ENCODE results near the gene PCGF2. TPM values are rescaled to one million over a fixed set of nuclear protein-coding genes. Genes with fewer than 3 reads are reported as not detected.

The PCGF2 gene
- total and polyA plus RNA-seq, 2 donors from 2014 or later: 62.2 to 111 TPM

DNA sequence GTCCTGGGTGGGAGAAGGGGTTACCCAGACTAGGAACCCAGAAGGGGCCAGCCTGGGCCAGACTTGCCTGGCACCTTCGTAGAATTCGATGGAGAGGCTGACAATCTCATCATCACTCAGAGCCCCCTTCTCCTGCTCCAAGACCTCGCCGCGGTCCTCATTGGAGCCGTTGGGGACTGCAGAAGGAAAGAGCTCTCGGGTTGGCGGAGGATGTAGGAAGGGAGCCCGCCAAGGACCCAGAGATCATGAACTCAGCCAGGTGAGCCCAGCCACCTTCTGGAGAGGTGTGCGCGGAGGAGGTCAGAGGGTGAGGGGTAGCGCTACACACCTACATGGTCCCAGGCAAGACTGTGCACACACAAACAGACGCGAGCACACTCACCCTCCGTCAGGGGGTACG is 9.4 kb downstream of the PCGF2 start:
- Histone ChIP-seq H3K4me1 (ENCODE audit: control insufficient read depth in 2 of 3, insufficient read depth in 2 of 3, low read depth in 1 of 3, low read length in 3 of 3) (peaks cover 0 to 29% (median 27%) of the 10 kb centered on the region in 3 donors), H3K36me3 (ENCODE audit: control insufficient read depth in 2 of 3, insufficient read depth in 3 of 3, low read length in 3 of 3) (peaks cover under 1 to 35% (median 22%) of the 10 kb centered on the region in 3 donors), H3K9ac (ENCODE audit: low read length in 3 of 3) (no peak overlapping the region), H3K27ac (ENCODE audit: low read depth in 2 of 2, low read length in 2 of 2) (no peak overlapping the region), H3K4me3 (ENCODE audit: low read length in 3 of 3) (no peak overlapping the region), H3K27me3 (ENCODE audit: control insufficient read depth, insufficient read depth, low read length) (no peaks in the 10 kb centered on the region), H3K9me3 (ENCODE audit: control insufficient read depth in 2 of 3, insufficient read depth in 1 of 3, low read length in 3 of 3) (no peaks in the 10 kb centered on the region)
- no peak for FAIRE-seq
- TF ChIP-seq, protein P1, sequence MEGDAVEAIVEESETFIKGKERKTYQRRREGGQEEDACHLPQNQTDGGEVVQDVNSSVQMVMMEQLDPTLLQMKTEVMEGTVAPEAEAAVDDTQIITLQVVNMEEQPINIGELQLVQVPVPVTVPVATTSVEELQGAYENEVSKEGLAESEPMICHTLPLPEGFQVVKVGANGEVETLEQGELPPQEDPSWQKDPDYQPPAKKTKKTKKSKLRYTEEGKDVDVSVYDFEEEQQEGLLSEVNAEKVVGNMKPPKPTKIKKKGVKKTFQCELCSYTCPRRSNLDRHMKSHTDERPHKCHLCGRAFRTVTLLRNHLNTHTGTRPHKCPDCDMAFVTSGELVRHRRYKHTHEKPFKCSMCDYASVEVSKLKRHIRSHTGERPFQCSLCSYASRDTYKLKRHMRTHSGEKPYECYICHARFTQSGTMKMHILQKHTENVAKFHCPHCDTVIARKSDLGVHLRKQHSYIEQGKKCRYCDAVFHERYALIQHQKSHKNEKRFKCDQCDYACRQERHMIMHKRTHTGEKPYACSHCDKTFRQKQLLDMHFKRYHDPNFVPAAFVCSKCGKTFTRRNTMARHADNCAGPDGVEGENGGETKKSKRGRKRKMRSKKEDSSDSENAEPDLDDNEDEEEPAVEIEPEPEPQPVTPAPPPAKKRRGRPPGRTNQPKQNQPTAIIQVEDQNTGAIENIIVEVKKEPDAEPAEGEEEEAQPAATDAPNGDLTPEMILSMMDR (IDR thresholded peaks at IDR 0.05; ENCODE audit: borderline replicate concordance, extremely low read depth, insufficient read depth): no peak
- intact Hi-C loops (cut with DNase I): no loop called here
- no peak for DNase-seq

DNA sequence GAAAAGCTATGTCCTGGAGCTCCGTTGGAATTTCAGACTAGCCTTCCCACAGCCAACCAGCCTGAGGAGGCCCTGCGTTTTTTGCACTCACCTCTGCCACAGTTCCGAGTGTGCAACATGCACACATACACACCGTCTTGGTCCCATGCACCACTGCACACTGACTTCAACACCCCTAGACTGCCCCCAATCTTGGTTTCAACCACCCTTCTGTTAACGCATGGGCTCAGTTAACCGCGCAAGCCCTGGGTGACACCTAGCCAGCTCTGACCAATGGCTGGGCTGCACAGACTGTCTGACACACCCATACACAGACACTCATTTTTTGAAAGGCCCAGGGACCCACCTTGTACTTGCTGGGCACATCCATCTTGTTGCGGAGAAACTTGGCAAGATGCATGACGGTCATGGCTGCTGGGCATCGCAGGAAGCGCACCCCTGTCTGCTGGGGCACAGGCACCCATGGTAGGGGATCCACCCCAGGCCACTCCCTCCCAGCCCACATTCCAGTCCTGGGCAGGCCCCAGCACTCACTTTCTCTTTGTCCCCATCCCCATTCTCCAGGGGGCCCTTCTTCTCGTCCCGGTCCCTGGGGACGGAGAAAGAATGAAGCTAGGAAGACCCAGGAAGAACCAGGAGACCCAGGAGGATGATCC is 10.0 kb downstream of the PCGF2 start:
- intact Hi-C loops (cut with DNase I): no loop called here
- TF ChIP-seq, protein P1 (IDR thresholded peaks at IDR 0.05; ENCODE audit: borderline replicate concordance, extremely low read depth, insufficient read depth): no peak
- Histone ChIP-seq H3K27ac (ENCODE audit: low read depth in 2 of 2, low read length in 2 of 2) (no peak overlapping the region), H3K36me3 (ENCODE audit: control insufficient read depth in 2 of 3, insufficient read depth in 3 of 3, low read length in 3 of 3) (peaks cover 2 to 38% (median 22%) of the 10 kb centered on the region in 3 donors), H3K4me3 (ENCODE audit: low read length in 3 of 3) (no peak overlapping the region), H3K4me1 (ENCODE audit: control insufficient read depth in 2 of 3, insufficient read depth in 2 of 3, low read depth in 1 of 3, low read length in 3 of 3) (peaks cover 0 to 29% (median 28%) of the 10 kb centered on the region in 3 donors), H3K9ac (ENCODE audit: low read length in 3 of 3) (no peak overlapping the region), H3K9me3 (ENCODE audit: control insufficient read depth in 2 of 3, insufficient read depth in 1 of 3, low read length in 3 of 3) (no peaks in the 10 kb centered on the region), H3K27me3 (ENCODE audit: control insufficient read depth, insufficient read depth, low read length) (no peaks in the 10 kb centered on the region)
- no peak for FAIRE-seq
- peak in 1 of 5 donors; percentile 39 for DNase-seq

DNA sequence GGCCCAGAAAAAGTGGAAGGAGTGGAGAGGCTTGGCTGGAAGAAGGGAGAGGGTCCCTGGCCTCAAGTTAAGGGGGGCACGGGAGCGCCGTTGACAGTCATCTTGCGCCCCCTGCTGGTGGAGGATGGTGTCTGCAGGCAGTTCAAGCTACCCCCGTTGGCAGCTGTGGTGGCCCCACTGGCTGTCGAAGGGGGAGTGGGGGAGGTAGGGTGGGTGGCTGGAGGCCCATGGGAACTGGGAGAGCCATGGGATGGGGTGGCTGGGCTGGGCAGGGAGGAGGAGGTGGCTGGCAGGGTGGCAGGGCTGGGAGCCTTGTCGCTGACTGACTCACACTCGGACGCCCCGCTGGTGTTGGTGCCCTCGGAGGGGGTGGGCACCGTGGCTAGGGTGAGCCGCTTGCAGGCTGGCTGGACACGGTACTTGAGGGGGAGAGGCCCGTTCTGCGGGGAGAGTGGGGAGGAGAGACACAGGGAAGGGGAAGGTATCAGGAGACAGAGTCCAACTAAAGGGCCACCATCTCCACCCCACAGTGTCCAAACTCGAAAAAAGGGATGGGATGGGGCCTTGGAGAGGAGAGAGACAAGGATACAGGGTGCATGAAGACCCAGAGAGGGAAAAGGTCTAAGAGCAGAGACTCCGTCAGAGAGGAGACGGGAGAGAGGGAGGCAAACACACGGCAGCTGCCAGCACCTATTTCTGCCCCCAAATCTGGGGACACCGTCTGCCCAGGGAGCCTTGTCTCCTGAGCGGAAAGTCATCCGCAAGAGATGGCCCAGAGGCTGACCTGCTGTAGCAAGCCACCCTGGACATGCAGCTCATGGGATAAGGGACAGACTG is 12.8 kb downstream of the PCGF2 start:
- Histone ChIP-seq H3K27ac (ENCODE audit: low read depth in 2 of 2, low read length in 2 of 2) (no peak overlapping the region), H3K36me3 (ENCODE audit: control insufficient read depth in 2 of 3, insufficient read depth in 3 of 3, low read length in 3 of 3) (peaks cover 2 to 36% (median 22%) of the 10 kb centered on the region in 3 donors)

More for the DNA sequence above, 12.8 kb downstream of the PCGF2 start:
- intact Hi-C loops (cut with DNase I): no loop called here
- Histone ChIP-seq H3K9me3 (ENCODE audit: control insufficient read depth in 2 of 3, insufficient read depth in 1 of 3, low read length in 3 of 3) (no peaks in the 10 kb centered on the region), H3K4me3 (ENCODE audit: low read length in 3 of 3) (no peak overlapping the region), H3K4me1 (ENCODE audit: control insufficient read depth in 2 of 3, insufficient read depth in 2 of 3, low read depth in 1 of 3, low read length in 3 of 3) (peaks cover 0 to 43% (median 37%) of the 10 kb centered on the region in 3 donors), H3K27me3 (ENCODE audit: control insufficient read depth, insufficient read depth, low read length) (no peaks in the 10 kb centered on the region), H3K9ac (ENCODE audit: low read length in 3 of 3) (no peak overlapping the region)
- FAIRE-seq (no peak), DNase-seq (peak; percentile 57 to 87 (median 77))
- TF ChIP-seq, protein P1 (IDR thresholded peaks at IDR 0.05; ENCODE audit: borderline replicate concordance, extremely low read depth, insufficient read depth): peak; percentile 96
